ENCODE measurements around the gene POU2F1. TPM values are rescaled to one million over a fixed set of nuclear protein-coding genes. Genes with fewer than 3 reads are reported as not detected.

The POU2F1 gene
- total RNA-seq, 4 donors from 2014 or later, result 8.4 to 32.1 (median 17.5) TPM

DNA sequence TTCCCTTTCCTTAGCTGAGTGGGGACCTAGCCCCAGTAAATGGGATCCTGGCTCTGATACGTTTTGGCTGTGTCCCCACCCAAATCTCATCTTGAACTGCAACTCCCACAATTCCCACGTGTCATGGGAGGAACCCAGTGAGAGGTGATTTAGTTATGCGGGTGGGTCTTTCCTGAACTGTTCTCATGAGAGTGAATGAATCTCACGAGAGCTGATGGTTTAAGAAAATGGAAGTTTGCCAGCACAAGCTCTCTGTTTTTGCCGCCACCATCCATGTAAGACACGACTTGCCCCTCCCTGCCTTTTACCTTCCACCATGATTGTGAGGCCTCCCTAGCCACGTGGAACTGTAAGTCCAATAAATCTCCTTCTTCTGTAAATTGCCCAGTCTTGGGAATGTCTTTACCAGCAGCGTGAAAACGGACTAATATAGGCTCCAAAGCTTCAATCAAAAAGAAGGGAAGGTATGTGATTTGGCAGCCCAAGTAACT is 29.9 kb upstream of the POU2F1 start:
- H3K4me1 ChIP-seq, result no peaks in the 10 kb centered on the region
- TF ChIP-seq POLR2AphosphoS5 (IDR thresholded peaks at IDR 0.05) (no peak), POLR2A (IDR thresholded peaks at IDR 0.05) (no peak), CTCF (IDR thresholded peaks at IDR 0.05) (no peak), EP300 (IDR thresholded peaks at IDR 0.05) (no peak)
- no peaks in the 10 kb centered on the region for H3K36me3 ChIP-seq
- H3K9me3 ChIP-seq, result no peaks in the 10 kb centered on the region
- 88% methylated on average over 9 of the region's 9 CpGs for WGBS
- no peak overlapping the region for H3K27ac ChIP-seq
- H3K4me3 ChIP-seq, result no peak overlapping the region
- no peak for DNase-seq (ENCODE audit: low spot score in 2 of 2)
- H3K27me3 ChIP-seq, result no peaks in the 10 kb centered on the region

- Histone ChIP-seq H3K4me3 (no peak overlapping the region), H3K4me1 (no peaks in the 10 kb centered on the region)
- no peak for TF ChIP-seq POLR2AphosphoS5 (IDR thresholded peaks at IDR 0.05)
- no peak for TF ChIP-seq EP300 (IDR thresholded peaks at IDR 0.05)
- no peak for TF ChIP-seq CTCF (IDR thresholded peaks at IDR 0.05)
- TF ChIP-seq POLR2A (IDR thresholded peaks at IDR 0.05), result no peak
Measured at GRCh38 chr1:167191958-167192357, 28.7 kb upstream of the POU2F1 start.

DNA sequence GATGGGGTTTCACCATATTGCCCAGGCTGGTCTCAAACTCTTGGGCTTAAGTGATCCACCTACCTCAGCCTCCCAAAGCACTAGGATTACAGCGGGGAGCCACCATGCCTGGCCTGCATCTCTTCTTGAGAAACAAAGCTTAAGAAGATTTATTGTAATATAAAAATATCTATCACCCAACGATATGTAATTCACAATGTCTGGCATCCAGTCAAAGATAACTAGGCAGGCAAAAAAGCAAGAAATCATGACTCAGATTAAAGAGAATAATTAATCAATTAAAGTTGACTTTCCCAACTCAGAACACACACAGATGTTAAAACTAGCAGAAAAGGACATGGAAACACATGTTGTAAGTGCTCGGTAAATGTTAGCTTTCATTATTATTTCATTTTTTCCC is 26.5 kb upstream of the POU2F1 start:
- H3K36me3 ChIP-seq, result no peaks in the 10 kb centered on the region
- no peak for TF ChIP-seq CTCF (IDR thresholded peaks at IDR 0.05)
- TF ChIP-seq POLR2A (IDR thresholded peaks at IDR 0.05), result no peak
- no peak for TF ChIP-seq EP300 (IDR thresholded peaks at IDR 0.05)
- TF ChIP-seq POLR2AphosphoS5 (IDR thresholded peaks at IDR 0.05), result no peak

More at GRCh38 chr1:167191958-167192357, 28.7 kb upstream of the POU2F1 start:
- Histone ChIP-seq H3K27me3 (no peaks in the 10 kb centered on the region), H3K27ac (no peak overlapping the region), H3K36me3 (no peaks in the 10 kb centered on the region), H3K9me3 (no peaks in the 10 kb centered on the region)
- WGBS, result 64% methylated on average over 1 of the region's 1 CpG
- no peak for DNase-seq (ENCODE audit: low spot score in 2 of 2)

DNA sequence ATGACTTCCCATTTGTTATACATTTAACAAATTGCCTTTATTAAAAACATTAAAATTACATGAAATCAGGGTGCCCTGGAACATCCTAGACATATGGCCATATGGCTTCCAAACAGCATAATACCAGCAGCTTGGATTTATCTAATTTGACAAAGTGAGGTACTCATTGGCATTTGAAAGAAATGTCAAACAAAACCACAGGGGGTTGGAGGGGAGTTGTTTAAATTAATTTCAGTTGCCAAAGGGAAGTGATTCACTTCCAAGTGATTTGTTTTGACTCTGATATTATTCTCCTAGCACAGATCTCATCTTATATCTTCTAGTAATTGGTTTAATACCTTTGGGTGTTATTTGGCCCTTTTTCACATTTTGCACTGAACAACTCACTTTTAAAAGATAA is 24.5 kb upstream of the POU2F1 start:
- Histone ChIP-seq H3K9me3 (no peaks in the 10 kb centered on the region), H3K4me3 (no peak overlapping the region), H3K27ac (no peak overlapping the region), H3K36me3 (no peaks in the 10 kb centered on the region), H3K27me3 (no peaks in the 10 kb centered on the region), H3K4me1 (no peaks in the 10 kb centered on the region)
- DNase-seq (ENCODE audit: low spot score in 2 of 2), result no peak
- TF ChIP-seq POLR2AphosphoS5 (IDR thresholded peaks at IDR 0.05) (no peak), CTCF (IDR thresholded peaks at IDR 0.05) (no peak)

More for the DNA sequence above, 26.5 kb upstream of the POU2F1 start:
- no peak for DNase-seq (ENCODE audit: low spot score in 2 of 2)
- Histone ChIP-seq H3K4me1 (no peaks in the 10 kb centered on the region), H3K27me3 (no peaks in the 10 kb centered on the region), H3K27ac (no peak overlapping the region), H3K9me3 (no peaks in the 10 kb centered on the region), H3K4me3 (no peak overlapping the region)
- WGBS, result 44% methylated on average over 3 of the region's 3 CpGs

DNA sequence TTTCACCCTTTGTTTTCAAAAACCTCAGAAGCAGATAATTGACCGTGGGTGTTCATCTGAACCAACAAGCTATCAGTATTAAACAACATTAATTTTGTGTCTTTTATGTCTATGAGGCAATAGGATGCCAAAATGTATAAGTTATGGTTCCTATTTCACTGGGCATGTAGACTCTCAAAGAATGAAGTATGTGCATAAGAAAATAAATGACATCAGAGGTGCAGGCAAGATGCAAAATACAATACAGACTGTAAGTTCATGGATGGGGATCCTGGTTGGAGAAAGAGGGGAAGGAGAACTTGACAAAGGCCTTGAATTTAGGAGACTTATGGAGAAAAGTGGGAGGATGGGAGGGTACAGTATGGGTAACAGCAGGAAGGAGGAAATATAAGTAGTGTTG is 23.4 kb upstream of the POU2F1 start:
- no peaks in the 10 kb centered on the region for H3K27me3 ChIP-seq
- TF ChIP-seq POLR2AphosphoS5 (IDR thresholded peaks at IDR 0.05) (no peak), CTCF (IDR thresholded peaks at IDR 0.05) (no peak), EP300 (IDR thresholded peaks at IDR 0.05) (no peak), POLR2A (IDR thresholded peaks at IDR 0.05) (no peak)
- no peak for DNase-seq (ENCODE audit: low spot score in 2 of 2)
- no peaks in the 10 kb centered on the region for H3K36me3 ChIP-seq
- 0% methylated on average over 1 of the region's 1 CpG for WGBS
- H3K27ac ChIP-seq, result no peak overlapping the region
- no peaks in the 10 kb centered on the region for H3K4me1 ChIP-seq
- H3K9me3 ChIP-seq, result no peaks in the 10 kb centered on the region
- H3K4me3 ChIP-seq, result no peak overlapping the region

All from suprapubic skin (tissue), 4 donors.